Stimulated activated naive CD8-positive, alpha-beta T cell treated with anti-CD3 and anti-CD28 coated beads, Interleukin-15, amount 100 ng/mL, for 72 hours (primary cell): ENCODE results near the gene TNFAIP3.

Experiments used
- ATAC-seq: fragments of 150-1000 bp; cut with Tn5 transposase; 2 replicates; pipeline ENCODE4 v1.10.0; 2021; ENCODE audit warnings: mild to moderate bottlenecking, moderate library complexity
- DNase-seq, 2 donors: peaks; one replicate each; pipeline ENCODE4 v3.0.0; 2021 to 2022
- H3K27ac Mint-ChIP-seq, 2 donors: one replicate each; pipeline ENCODE4 v1.8.0; 2022; ENCODE audit warnings: mild to moderate bottlenecking in 2 of 2, mixed read lengths in 2 of 2, moderate library complexity in 2 of 2
- H3K27me3 Mint-ChIP-seq: one replicate; pipeline ENCODE4 v1.8.0; 2022; ENCODE audit warnings: mixed read lengths
- H3K4me1 Mint-ChIP-seq: one replicate; pipeline ENCODE4 v1.8.0; 2022; ENCODE audit warnings: mild to moderate bottlenecking, mixed read lengths
- H3K4me3 Mint-ChIP-seq, 2 donors: one replicate each; pipeline ENCODE4 v1.8.0; 2022; ENCODE audit warnings: mild to moderate bottlenecking in 2 of 2, mixed read lengths in 2 of 2, moderate library complexity in 1 of 2
- H3K9me3 Mint-ChIP-seq, 2 donors: one replicate each; pipeline ENCODE4 v1.8.0; 2022; ENCODE audit warnings: mixed read lengths in 2 of 2

The TNFAIP3 gene

DNA sequence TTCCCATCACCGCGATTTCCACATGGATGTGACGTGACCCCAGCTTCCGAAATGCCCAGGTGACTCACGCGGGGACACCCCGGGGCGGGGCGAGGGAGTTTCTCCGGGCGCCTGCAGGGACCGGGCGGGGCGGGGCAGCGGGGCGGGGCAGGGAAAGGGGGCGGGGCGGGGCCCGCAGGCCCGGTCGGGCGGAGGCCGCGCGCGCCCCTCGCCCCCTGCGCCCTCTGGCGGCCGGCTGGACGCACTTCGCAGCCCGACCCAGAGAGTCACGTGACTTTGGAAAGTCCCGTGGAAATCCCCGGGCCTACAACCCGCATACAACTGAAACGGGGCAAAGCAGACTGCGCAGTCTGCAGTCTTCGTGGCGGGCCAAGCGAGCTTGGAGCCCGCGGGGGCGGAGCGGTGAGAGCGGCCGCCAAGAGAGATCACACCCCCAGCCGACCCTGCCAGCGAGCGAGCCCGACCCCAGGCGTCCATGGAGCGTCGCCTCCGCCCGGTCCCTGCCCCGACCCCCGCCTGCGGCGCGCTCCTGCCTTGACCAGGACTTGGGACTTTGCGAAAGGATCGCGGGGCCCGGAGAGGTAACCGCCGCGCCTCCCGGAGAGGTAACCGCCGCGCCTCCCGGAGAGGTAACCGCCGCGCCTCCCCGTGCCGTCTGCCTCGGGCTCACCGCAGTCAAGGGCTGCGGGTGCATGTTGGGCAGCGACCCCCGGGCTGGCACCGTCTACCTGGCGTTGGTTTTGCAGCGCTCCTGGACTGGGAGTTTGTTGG is at the start of gene TNFAIP3:
TNFAIP3 (plus strand) TSS at position 346 of the 771 bp plus-strand sequence. CDS start 3,969 bp downstream, outside the sequence.
- Mint-ChIP-seq H3K27me3 (no peaks in the 10 kb centered on the region), H3K4me3 (peak within 1 kb of the TSS; percentile 91 to 93), H3K4me1 (peaks cover 33% of the 10 kb centered on the region), H3K27ac (peak within 1 kb of the TSS; percentile 95 to 96), H3K9me3 (peaks cover 0 to 3% of the 10 kb centered on the region in 2 donors)
- ATAC-seq = peak; percentile 83
- DNase-seq = peak; percentile 97

DNA sequence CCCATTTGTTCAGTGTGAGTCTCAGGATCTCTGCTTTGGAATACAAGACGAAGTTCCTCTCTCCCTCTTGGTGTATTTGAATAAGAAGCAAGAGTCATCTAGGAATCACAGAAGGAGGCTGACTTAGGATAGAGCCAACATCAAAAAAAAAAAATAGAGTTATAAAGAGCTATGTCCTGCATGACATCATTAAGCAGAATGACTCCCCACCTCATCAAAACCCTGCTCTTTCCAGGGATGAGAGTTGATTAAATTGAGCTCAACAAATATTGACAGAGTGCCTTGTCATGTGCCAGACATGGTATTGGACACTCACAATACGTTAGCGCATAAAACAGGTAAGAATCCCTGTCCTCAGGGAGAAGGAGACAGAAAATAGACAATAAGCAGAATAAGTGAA is 48.6 kb upstream of the TNFAIP3 start:
- H3K4me1 Mint-ChIP-seq = peaks cover 84% of the 10 kb centered on the region
- H3K27ac Mint-ChIP-seq = peak overlapping the region; percentile 59 to 69
- ATAC-seq = no peak

DNA sequence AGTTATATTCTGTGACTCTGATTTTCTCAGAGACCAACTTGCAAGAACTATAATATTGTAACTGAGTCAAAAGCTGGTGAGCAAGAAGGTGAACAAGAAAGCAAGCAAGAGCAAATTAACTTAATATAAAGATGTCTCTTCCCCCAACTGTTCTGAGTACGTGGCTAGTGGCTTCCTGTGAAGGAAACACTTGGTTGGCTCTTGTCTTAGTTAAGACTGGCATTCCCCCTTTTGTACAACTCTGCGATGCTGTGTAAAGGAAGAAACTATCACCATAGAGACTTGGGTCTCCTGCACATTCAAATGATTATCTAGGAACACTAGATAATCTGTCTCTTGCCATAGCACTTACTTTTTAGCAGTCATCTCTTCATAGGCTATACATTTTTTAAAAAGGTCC is 47.3 kb upstream of the TNFAIP3 start:
- Mint-ChIP-seq H3K27me3 (no peaks in the 10 kb centered on the region), H3K4me3 (peak overlapping the region; percentile 36 to 75), H3K9me3 (no peaks in the 10 kb centered on the region), H3K4me1 (peaks cover 97% of the 10 kb centered on the region), H3K27ac (peak overlapping the region; percentile 81 to 93)
- ATAC-seq = peak; percentile 75
- peak in 1 of 2 donors; percentile 30 for DNase-seq

More for the DNA sequence above, 48.6 kb upstream of the TNFAIP3 start:
- Mint-ChIP-seq H3K27me3 (no peaks in the 10 kb centered on the region), H3K9me3 (no peaks in the 10 kb centered on the region), H3K4me3 (no peak overlapping the region)
- DNase-seq = no peak

DNA sequence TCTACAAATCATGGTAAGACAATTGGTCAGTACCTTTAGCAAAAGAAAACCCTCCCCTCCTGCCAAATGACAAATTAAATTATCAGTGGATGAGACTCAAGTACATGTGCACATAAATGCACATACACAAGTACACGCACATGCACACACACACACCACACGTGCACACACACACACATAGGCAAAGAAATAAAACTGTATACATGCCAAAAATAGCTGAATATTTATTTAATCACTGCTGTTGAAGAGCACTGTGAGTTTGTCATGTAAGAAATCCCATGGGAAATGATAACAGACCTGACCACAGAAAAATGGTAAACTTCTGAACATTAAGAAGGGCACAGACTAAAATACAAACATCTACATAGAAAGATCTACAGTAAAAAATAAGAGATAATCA is 46.6 kb upstream of the TNFAIP3 start:
- Mint-ChIP-seq H3K27ac (peak overlapping the region; percentile 81 to 93), H3K4me3 (peak overlapping the region; percentile 36 to 75), H3K4me1 (peaks cover 98% of the 10 kb centered on the region), H3K9me3 (no peaks in the 10 kb centered on the region), H3K27me3 (no peaks in the 10 kb centered on the region)
- ATAC-seq (no peak), DNase-seq (no peak)

DNA sequence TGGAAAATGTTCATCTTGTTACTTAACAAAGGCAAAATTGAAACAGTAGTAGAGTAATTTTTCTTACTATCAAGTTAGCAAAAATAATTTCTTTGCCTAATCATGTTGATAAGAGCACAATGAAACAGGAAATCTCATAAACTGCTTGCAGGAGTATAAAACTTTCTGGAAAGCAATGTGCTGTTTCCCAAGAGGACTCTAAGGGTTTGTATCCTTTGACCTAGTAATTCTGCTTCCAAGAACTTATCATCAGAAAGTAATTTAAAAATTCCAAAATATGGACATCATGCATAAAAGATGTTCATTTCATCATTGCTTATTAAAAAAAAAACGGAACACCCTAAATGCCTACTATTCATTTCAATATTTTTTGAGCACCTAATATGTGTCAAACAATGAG is 46.1 kb upstream of the TNFAIP3 start:
- Mint-ChIP-seq H3K27ac (no peak overlapping the region), H3K9me3 (no peaks in the 10 kb centered on the region), H3K27me3 (no peaks in the 10 kb centered on the region), H3K4me1 (peaks cover 95% of the 10 kb centered on the region), H3K4me3 (peak overlapping the region in 1 of 2 donors; percentile 27)
- no peak for ATAC-seq
- DNase-seq = no peak

DNA sequence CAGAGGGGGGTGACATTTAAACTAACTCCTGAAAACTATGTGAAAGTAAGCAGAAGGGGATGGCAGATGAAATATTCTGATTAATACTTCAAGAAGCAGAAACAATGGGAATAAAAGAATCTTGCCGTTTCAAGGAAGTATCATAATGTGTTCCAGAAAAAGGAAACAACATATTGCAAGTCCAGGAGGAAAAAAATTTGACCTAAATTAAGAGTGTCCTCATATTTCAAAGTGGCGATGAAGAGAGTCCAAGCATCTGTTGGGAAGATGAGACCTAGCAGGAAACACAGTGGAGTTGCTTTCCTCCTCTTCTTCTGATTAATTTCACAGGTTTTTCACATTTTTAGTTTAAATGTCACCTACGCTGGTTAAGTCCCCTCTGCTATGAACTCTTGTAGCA is 45.6 kb upstream of the TNFAIP3 start:
- H3K4me1 Mint-ChIP-seq = peaks cover 95% of the 10 kb centered on the region
- no peaks in the 10 kb centered on the region for H3K9me3 Mint-ChIP-seq
- H3K27me3 Mint-ChIP-seq = no peaks in the 10 kb centered on the region
- H3K4me3 Mint-ChIP-seq = peak overlapping the region; percentile 13 to 27
- peak overlapping the region in 1 of 2 donors; percentile 81 for H3K27ac Mint-ChIP-seq
- ATAC-seq (no peak), DNase-seq (no peak)

DNA sequence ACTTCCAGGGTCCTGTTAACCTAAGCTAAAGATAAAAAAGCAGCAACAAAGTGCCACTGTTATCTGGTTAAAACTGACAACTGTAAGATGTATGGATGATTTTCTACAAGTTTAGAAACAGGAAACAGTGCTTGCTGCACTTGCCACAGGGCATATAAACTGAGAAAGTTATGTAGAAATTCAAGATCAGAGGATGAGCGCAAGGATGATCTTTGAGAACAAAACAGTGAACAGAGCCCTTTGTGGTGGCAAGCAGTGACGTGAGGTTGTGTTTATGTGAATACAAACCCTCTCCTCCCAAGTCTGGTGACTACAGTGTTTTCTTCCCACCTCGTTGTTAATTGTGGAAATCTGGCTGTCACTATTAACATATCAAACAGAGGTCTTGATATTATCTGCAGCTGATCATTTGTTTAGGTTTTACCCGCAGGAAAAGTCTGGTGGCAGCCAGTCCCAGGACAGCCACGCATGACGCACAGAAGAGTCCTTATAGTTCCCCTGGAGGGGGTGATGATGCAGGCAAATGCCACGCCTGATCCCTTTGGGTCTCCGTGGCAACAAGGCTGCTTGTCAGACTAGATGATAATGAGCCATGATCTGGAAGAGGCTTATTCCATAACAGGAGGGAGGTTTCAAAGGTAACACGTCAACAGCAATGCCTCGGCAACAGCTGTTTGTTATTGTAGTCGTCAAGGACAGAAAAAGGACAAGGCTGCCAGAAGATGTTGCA is 43.1 kb upstream of the TNFAIP3 start:
- no peaks in the 10 kb centered on the region for H3K9me3 Mint-ChIP-seq
- ATAC-seq (peak; percentile 63), DNase-seq (peak; percentile 50 to 72)
- H3K27ac Mint-ChIP-seq = peak overlapping the region; percentile 95 to 96
- peaks cover 93% of the 10 kb centered on the region for H3K4me1 Mint-ChIP-seq
- H3K4me3 Mint-ChIP-seq = peak overlapping the region; percentile 68 to 78
- no peaks in the 10 kb centered on the region for H3K27me3 Mint-ChIP-seq

DNA sequence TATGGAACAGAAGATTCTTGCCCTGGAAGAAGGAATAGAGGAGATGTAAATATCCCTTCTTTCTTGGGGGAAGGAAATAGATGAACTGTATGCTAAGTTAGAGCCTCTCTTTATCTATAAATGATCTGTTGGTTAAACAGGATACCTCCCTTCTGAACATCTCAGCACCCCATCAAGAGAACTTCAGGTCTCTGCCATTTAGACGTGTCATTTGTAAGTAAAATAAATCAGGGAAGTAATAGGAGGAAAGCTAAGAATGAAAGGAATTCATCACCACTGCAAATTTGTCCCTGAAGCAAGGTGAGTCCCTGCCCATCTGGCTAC is 42.5 kb upstream of the TNFAIP3 start:
- DNase-seq (no peak), ATAC-seq (no peak)
- peak overlapping the region; percentile 68 to 78 for H3K4me3 Mint-ChIP-seq
- H3K27me3 Mint-ChIP-seq = no peaks in the 10 kb centered on the region
- H3K9me3 Mint-ChIP-seq = no peaks in the 10 kb centered on the region
- H3K27ac Mint-ChIP-seq = peak overlapping the region; percentile 95 to 96
- H3K4me1 Mint-ChIP-seq = peaks cover 93% of the 10 kb centered on the region

DNA sequence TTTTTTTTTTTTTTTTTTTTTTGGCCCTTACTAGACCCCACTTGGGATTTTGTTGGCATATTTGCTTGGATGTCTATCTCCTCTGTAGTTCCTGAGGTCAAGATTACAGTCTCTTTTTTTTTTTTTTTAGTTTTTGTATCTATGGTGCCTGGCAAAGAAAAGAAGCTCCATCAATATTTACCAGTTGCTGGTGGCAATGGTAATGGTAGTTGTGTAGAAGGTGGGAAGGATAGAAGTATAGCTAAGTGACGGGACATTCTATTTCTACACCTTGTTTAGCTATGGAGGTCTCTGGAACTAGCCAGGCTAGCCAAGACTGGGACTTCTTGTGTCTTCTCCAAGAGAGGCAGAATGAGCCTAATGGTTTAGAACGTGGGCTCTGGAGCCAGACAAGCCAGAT is 42.2 kb upstream of the TNFAIP3 start:
- Mint-ChIP-seq H3K27ac (peak overlapping the region; percentile 95 to 96), H3K27me3 (no peaks in the 10 kb centered on the region), H3K4me1 (peaks cover 93% of the 10 kb centered on the region), H3K4me3 (peak overlapping the region; percentile 68 to 78), H3K9me3 (no peaks in the 10 kb centered on the region)
- no peak for DNase-seq
- no peak for ATAC-seq

DNA sequence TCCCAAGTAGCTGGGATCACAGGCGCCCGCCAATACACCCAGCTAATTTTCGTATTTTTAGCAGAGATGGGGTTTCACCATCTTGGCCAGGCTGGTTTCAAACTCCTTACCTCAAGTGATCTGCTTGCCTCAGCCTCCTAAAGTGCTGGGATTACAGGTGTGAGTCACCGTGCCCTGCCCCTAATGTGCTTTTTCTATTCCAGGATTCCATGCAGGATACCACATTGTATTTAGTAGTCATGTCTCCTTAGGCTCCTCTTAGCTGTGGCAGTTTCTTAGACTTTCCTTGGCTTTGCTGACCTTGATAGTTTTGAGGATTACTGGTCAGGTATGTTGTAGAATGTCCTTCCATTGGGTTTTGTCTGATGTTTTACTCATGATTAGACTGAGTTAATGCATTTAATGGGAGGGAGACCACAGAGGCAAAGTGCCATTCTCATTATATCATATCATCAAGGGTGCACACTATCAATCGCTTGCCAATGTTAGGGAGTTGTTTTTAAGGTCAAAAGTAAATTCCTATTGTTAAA is 39.6 kb upstream of the TNFAIP3 start:
- Mint-ChIP-seq H3K27ac (peak overlapping the region; percentile 95 to 96), H3K27me3 (no peaks in the 10 kb centered on the region), H3K4me3 (peak overlapping the region; percentile 71 to 81), H3K4me1 (peaks cover 93% of the 10 kb centered on the region), H3K9me3 (no peaks in the 10 kb centered on the region)
- peak; percentile 4 for ATAC-seq
- DNase-seq = no peak

DNA sequence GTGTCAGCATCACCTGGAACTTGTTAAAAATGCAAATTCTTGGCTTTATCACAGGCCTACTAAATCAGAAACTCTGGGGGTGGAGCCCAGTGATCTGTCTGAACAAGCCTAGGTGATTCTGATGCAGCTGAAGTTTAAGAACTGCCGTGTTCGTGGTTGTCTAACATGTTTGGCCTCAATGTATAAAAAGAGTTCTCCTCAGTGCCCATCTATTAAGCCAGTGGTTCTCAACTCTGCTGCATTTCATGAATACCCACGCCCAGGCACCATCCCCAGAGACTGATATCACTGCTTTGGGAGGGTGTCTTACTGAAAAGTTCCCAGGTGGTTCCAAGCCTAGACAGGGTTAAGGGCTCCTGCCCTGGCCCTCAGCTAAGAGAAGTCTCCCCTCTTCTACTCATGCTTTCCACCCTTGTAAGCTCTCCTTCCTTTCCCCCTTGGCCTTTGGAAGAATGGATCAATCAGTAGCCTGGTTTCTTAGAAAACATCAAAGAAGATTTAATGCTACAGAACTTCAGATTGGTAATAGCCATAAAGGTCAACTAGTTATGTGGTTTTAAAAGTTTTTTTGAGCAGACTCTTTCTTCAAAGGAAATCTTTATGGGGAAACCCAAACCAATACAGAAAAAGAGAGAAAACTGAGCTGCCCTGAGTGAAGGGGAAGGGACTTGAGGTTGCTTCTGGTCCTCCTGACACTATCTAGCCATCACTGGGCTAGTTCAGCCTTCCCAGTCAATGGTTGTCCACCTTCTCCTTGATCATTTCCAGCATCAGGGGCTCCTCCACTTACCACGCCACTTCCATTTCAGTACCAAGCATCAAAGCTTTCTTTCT is 38.9 kb upstream of the TNFAIP3 start:
- Mint-ChIP-seq H3K27me3 (no peaks in the 10 kb centered on the region), H3K4me1 (peaks cover 88% of the 10 kb centered on the region), H3K9me3 (no peaks in the 10 kb centered on the region), H3K4me3 (peak overlapping the region; percentile 71 to 81), H3K27ac (peak overlapping the region; percentile 95 to 96)
- peak; percentile 80 for ATAC-seq
- DNase-seq = peak; percentile 74 to 76

DNA sequence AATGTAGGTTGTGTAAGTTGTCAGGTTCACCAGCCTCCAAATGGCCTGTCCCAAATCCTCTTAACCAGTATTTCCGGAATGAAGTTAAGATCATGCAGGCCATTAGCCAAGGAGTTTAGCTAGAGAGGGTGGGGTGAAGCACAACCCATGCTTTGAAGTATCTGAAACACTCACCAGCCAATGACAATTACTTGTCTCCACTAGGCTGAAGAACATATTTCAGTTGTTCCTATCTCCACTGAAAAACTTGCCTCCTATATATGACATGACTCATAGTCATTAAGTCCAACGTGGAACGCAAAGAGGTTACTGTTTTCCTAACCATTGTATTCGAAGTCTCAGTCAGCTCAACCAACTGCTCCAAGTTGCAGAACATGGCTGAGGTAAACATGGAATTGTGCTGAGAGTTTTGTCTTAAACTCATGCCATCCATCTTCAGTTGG is 37.4 kb upstream of the TNFAIP3 start:
- peak overlapping the region; percentile 71 to 81 for H3K4me3 Mint-ChIP-seq
- peak overlapping the region; percentile 15 to 96 for H3K27ac Mint-ChIP-seq
- H3K4me1 Mint-ChIP-seq = peaks cover 73% of the 10 kb centered on the region
- H3K27me3 Mint-ChIP-seq = no peaks in the 10 kb centered on the region
- no peak for DNase-seq
- ATAC-seq = no peak
- peaks cover 4 to 13% of the 10 kb centered on the region in 2 donors for H3K9me3 Mint-ChIP-seq

DNA sequence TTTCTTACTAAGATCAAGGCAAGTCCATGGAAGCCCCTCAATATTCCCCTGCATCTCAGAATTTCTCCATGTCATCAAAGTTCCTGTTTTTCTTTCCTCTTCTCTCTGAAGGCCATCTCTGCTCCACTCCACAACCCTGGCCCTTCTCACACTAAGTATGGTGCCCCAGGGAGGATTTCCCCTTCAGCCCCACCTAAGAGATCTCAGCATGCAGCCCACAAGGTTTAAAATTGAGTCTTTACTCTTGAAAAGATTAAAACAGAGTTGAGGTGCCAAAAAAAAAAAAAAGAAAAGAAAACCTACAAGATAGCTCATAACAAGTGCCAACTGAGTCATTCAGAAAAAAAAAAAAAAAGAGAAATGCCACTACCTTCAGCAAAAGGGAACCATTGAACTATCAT is 36.5 kb upstream of the TNFAIP3 start:
- H3K27ac Mint-ChIP-seq = peak overlapping the region; percentile 31 to 83
- no peaks in the 10 kb centered on the region for H3K27me3 Mint-ChIP-seq
- peak; percentile 68 for ATAC-seq
- H3K4me3 Mint-ChIP-seq = peak overlapping the region; percentile 62 to 74
- peaks cover 4 to 14% of the 10 kb centered on the region in 2 donors for H3K9me3 Mint-ChIP-seq
- peaks cover 65% of the 10 kb centered on the region for H3K4me1 Mint-ChIP-seq
- DNase-seq = peak; percentile 35 to 62

DNA sequence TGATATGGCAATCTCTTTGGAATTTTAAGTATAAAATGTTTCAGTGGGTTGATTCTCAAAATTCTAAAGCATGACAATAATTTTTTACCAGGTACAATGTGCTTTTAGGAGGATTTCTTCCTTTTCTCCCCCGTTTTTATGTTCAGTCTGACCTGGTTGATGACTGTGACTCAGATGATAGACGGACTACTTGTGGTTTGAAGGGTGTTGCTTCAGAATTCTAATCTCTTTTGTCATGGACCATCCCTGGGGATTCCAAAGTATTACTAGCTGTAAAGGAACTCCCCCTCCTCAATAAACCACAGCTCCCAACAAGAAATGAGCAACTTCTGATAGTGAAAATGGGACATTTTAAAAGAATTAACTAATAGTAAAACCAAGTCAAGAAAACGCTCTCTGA is 34.9 kb upstream of the TNFAIP3 start:
- ATAC-seq (no peak), DNase-seq (no peak)
- Mint-ChIP-seq H3K4me3 (peak overlapping the region; percentile 19 to 38), H3K4me1 (peaks cover 60% of the 10 kb centered on the region), H3K27me3 (no peaks in the 10 kb centered on the region), H3K27ac (no peak overlapping the region), H3K9me3 (peaks cover 4 to 14% of the 10 kb centered on the region in 2 donors)

DNA sequence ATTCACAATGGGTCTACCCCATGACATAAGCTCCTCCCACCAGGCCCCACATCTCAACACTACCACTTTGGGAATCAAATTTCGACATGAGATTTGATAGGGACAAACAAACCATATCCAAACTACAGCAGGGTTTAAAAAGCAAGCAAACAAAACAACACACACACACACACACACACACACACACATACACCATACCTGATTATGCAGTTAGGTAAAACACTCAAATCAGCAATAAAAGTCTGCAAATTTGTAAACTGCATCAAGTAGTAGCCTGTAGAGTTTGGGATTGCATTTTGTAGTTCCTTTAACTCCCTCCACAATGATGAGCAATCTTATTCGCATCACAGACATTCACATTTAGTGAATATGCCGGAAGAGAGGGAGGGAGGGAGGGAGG is 32.6 kb upstream of the TNFAIP3 start:
- ATAC-seq = no peak
- H3K4me1 Mint-ChIP-seq = peaks cover 36% of the 10 kb centered on the region
- H3K4me3 Mint-ChIP-seq = no peak overlapping the region
- H3K9me3 Mint-ChIP-seq = peaks cover 12 to 36% of the 10 kb centered on the region in 2 donors
- no peak overlapping the region for H3K27ac Mint-ChIP-seq
- no peak for DNase-seq
- no peaks in the 10 kb centered on the region for H3K27me3 Mint-ChIP-seq
